CD4-positive, alpha-beta T cell treated with Interleukin-15 for 1 hour (primary cell): ENCODE results near the gene OR6J1.
"Not testable (repeated sequence)": the region's sequence is repeated elsewhere in the genome, so short reads cannot be mapped to it uniquely, and the experiment has no call there.

ENCODE experiments used
- DNase-seq: peaks from one replicate; pipeline ENCODE4 v3.0.0-alpha.2; 2020

OR6J1 gene

DNA sequence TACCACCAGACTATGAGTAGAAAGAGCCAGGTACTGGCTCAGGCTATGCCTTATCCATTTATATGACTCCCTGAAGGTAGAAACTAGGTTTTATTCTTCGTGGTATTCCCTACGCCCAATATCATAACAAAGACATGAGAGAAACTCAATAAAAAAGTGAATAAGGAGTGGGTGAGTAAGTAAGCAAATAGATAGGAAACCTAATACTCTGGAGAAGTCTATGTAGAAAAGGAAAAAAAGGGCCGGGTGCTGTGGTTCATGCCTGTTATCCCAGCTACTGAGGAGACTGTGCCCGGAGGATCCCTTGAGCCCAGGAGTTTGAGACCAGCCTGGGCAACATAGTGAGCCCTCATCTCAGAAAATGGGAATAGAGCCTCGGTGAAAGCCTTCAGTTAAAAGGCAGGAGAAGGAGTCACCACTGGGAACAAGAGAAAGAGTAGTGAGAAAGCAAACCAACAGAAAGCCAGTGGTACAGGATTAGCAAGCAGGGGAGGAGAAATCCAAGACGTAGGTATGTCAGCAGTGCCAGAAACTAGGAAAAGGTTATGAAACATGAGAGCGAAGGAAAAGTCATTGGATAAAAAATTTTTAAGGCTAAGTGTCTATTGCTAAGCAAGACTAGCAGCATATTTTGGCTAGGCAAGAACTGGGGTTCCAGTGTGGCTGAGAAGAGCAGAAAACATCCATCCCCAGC lies 6.0 kb upstream of the OR6J1 start:
- DNase-seq, result no peak

DNA sequence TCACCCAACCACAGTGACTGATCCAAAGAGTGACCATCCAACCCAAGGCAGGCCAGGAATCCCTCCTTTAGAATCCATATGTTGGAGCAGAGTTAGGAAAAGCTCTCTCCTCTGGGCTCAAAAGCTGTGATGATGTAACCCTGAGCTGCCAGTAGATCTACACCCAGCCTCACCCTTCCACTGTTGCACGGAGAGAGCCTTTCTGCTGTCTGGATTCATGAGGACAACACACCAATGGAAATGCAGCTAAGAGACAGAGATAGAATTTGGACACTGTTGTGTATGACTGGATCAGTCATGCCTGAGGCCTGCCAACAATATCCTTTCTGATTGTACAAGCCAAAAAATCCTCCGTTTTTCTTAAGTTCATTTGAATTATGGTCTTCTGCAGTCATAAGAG lies 4.4 kb upstream of the OR6J1 start:
- no peak for DNase-seq

DNA sequence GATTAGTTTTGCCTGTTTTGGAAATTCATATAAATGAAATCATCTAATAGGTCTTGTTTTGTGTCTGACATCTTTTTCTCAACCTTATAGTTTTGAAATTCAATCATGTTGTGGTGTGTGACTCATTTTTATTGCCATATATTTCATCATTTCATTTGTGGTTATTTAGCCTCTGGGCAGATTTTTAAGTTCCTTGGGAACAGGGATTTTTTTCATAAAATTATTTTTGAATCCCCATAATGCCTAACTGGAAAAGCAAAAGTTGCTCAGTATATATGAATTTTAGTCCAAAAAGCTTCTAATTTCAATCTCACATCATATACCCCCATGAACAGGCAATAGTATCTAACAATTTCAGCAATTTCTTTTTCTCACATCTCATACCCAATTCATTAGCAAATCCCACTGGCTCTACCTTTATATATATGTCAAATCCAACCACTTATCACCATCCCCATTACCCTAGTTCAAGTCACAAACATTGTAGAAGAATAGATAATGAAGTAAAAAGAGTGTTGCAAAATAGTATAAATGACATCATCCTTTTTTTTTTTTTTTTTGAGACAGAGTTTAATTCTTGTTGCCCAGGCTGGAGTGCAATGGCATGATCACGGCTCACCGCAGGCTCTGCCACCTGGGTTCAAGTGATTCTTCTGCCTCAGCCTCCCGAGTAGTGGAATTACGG lies 2.6 kb upstream of the OR6J1 start:
- DNase-seq, result no peak

DNA sequence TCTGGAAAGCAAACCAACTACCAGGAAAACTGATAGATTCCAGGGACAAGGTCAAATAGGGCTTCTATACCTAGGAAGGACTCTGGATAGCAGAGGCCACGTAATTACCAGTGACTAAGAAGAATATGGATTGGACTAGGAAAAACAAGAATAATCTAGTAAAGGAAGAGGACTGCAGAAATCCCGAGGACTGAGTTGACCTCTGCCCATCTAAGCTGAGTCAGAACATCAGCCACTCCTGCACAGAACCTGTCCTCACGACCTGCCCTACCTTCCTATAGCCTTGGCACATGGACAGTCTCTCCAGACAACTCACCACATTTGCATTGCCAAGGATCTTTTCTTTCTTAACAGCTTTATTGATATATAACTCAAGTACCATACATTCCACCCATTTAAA lies 2.3 kb downstream of the OR6J1 start:
- no peak for DNase-seq

DNA sequence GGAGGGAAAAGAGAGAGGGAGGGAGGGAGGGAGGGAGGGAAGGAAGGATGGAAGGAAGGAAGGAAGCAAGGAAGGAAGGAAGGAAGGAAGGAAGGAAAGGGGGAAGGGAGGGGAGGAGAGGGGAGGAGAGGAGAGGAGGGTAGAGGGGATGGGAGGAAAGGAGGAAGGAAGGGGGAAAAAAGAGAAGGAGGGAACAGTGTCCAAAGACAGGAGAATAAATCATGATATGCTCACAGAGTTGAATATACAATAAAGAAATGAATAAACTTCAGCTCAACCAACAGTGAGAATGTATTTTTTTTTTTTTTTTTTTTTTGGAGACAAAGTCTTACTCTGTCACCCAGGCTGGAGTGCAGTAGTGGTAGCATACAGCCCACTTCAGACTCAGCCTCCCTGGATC lies 4.0 kb downstream of the OR6J1 start:
- no peak for DNase-seq

DNA sequence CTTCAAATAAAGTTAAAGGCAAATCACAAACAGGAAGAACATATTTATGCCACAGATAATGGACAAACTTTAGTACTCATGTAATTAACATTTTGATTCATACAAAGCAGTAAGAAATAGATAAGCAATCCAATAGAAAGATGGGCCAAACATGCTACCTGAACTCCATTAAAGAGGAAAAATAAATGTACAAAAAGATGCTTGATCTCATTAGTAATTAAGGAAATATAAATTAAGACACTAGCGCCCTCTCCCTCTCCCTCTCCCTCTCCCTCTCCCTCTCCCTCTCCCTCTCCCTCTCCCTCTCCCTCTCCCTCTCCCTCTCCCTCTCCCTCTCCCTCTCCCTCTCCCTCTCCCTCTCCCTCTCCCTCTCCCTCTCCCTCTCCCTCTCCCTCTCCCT lies 8.2 kb downstream of the OR6J1 start:
- DNase-seq, result not testable (repeated sequence)

DNA sequence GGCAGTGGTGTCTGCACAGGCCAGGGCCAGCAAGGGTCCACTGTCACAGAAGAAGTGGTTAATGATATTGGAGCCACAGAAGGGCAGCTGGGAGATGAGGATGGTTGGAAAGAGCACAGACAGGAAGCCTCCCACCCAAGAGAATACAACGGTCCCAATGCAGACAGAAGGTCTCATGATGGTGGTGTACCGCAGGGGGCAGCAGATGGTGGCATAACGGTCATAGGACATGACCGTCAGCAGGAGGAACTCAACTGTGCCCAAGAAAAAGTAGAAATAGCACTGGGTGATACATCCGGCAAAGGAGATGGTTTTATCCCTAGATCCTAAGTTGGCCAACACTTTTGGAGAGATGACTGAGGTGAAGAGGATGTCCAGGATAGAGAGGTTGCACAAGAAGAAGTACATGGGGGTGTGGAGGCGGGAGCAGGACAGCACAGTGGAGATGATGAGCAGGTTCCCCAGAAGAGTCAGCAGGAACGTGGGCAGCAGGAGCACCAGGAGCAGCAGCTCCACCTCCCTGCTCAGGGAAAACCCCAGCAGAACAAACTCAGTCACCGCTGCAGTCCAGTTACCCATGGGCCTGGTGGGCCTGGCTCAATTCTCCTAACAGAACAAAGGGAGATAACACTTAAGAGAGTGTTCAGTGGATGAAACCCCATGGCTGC lies 9.8 kb downstream of the OR6J1 start:
- DNase-seq, result no peak

DNA sequence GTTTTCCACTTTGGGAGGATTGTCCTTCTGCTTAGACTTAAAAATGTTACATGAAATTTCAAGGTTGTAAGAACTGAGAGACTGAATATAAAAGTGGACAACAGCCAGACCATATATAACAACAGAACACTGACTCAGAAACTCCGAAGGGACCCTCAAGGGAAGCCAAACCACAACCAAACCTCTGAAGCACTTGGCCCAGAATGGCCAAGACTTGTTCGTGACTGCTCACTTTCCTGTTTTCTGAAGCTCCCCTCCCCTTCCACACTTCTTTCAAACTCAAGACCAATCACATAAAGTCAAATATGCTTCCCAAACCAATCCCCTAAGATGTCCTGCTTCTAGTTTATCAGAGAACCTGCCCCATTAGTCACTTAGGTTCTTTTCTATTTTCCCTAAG lies 13.7 kb downstream of the OR6J1 start:
- no peak for DNase-seq

DNA sequence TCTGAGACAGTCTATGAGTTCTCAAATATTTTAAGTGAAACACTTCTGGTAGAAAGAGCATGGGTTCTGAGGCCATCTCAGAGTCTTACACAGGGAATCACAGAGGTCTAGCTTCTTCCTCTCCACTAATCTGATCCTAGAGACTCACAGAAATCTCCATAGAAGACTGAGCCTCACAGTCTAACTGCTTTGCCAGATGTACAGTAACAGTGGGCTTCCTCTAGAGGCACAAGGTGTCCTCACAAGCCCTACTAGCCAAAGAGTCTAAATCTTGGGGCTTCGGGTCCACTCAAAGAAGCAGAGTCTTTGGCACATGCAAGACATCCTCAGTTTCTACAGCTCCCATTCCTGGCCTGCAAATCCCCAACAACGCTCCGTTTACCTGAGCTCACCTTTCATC lies 14.1 kb downstream of the OR6J1 start:
- no peak for DNase-seq

DNA sequence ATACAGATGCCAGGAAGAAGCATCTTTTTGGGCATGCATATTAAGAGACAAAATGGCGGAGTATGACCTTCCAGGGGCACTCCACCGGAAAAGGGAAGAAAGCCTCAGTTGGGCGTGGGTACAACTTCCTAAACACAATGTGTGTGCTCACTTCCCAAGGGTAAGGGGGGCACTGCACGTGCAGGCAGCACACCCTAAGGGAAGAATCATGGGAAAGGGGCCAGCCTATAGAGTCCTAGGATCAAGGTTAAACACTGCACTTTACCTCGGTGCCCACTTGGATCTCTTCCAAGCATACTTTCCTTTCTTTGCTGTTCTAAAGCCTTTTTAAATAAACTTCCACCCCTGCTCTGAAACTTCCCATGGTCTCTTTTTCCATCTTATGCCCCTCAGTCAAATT lies 14.8 kb downstream of the OR6J1 start:
- no peak for DNase-seq

DNA sequence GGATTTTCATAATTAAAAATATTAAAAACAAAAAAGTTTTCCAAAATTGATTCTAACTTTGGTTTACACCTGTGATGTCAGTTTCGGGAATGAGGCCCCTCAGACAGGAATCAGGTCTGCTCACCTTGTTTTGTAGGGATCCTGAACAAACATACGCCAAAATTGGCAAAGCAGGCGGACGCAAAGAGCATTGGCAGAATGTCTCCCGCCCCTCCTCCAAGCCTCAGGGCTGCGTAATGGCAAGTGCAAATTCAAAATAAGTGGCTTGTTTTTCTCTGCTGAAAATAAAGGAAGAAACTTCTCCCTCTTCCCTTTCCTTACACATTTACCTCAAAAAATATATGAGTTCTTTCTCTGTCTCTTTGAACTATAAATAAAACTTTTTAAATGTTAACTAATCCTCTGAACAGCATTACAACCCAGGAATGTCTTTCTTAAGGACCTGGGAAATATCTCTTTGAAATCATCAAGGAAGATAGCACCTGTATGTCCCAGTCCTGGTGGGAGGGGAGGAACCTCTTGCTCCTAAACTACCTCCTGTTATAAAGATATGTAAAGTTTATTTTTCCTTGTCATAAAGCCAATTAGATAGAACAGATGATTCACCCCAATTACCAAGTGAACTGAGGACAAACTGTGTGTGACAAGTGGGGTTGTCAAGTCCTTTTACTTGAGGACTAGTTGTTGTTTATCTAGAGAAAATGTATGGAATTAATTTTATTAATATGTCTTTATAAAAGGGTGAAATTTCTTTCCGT lies 16.5 kb downstream of the OR6J1 start:
- DNase-seq, result no peak

DNA sequence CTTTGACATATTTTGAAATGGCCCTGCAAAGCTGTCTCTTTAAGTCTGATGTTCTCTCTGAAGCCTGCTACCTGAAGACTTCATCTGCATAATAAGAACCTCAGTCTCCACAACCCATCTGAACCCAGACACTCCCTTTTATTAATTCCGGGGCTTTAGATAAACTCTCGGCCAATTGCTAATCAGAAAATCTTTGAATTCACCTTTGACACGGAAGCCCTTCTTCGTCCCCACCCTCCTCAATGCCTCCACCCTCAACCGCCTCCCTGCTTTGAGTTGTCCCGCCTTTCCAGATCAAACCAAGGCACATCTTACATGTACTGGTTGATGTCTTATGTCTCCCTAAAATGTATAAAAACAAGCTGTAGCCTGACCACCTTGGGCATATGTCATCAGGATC lies 17.6 kb downstream of the OR6J1 start:
- no peak for DNase-seq

DNA sequence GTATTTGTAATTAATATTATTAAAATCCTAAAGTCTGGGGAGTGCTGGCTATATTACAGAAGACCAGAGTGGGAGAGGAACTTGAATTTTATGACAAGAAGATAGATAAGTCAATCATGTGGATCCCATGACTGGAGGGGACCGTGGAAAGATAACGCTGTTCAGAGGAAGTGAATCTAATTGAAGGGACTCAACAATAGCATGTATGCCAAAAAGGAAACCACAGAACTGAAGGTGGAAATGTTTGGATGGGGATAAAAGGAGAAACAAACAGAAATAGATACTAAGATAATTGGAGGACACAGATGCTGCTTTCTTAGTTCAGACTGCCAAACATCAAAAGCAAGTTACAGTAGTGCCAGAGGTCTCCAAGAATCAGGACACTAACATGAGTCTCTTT lies 21.1 kb downstream of the OR6J1 start:
- no peak for DNase-seq

DNA sequence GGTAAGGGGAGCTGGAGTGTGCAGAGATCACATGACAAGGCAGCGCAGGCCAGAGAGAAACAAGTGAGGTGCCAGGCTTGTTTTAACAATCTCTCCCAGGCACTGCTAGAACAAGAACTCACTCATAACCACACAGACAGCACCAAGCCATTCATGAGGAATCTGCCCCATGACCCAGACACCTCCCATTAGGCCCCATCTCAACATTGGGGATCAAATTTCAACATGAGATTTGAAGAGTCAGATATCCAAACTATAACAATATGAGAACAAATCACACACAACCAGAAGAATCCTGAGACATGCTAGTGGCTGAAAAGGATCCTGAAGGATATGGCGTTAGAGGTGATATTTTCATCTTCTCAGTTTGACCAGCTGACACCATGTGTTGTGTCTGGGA lies 21.9 kb downstream of the OR6J1 start:
- no peak for DNase-seq

DNA sequence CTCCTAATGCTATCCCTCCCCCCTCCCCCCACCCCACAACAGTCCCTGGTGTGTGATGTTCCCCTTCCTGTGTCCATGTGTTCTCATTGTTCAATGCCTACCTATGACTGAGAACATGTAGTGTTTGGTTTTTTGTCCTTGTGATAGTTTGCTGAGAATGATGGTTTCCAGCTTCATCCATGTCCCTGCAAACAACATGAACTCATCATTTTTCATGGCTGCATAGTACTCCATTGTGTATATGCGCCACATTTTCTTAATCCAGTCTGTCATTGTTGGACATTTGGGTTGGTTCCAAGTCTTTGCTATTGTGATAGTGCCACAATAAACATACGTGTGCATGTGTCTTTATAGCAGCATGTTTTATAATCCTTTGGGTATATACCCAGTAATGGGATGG lies 28.4 kb downstream of the OR6J1 start:
- DNase-seq, result not testable (repeated sequence)

DNA sequence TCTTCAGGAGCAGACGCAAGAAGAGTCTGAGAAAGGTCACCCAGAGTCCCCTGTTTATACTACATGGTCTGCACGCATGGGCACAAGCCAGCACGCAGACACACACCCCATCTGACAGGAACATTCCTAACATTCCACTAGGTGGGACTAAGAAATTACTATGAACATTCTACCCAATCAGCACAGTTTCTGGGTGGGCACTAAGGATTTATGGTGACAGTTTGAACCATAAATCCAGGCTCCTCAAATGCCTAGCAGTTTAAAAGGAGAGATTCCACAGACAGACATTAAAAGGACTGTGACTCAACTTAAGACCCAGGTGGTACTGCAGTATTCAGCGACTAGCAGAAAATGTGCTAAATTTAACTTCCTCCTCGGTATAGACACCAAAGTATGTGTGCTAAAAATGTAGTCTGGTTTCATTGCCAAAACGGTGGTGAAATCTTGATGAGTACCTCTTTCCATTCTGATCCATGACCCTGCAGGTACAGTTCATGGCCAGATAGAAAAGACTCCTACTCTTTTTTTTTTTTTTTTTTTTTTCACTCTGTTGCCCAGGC lies 29.8 kb downstream of the OR6J1 start:
- no peak for DNase-seq

DNA sequence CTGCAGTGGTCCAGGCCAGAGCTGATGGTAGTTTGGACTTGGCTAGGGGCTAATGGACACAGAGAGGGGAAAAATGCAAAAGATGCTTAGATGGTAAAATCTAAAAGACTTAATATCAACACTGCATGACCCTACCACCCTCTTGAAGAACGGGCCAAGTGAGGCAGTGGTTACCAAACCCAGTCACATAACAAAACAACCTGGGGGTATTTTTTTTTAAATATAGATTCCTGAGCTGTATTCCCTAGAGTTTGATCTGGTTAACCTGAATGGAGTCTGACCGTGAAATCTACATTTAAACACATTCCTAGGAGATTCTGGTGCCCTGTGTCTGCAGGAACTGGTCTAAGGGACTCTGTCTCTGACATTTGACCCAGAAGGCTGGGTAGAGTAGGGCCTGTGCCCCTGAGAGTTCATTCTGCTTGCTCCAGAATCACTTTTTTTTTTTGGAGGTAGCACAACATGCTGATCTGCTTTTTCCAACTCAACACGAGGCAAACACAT lies 30.4 kb downstream of the OR6J1 start:
- DNase-seq, result no peak

DNA sequence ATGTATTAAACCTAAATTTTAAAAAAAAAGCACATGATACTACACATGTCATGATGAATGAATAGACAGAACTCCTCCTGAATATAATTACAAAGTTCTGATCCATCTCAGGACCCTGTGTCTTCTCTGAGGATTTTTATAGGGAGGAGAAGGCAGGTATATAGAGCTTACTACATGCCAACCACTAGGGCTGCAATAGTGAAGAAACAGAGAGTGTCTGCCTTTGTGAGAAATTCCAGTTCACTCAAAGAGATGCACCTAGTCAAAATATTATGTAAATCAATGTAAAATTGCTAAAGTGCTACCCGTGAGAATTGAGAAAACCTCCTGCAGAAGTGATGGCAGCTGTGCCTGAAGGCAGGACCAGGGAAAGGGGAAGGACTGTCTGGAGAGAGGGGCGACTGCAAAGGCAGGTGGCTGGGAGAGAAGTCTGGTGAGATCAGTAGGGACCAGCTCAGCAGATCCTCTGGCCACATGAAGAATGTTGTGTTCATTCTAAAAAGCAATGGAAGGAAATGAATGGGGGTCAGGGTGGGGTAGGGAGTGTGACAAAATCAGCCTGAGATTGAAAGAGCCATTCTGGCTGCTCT lies 31.0 kb downstream of the OR6J1 start:
- DNase-seq, result no peak

DNA sequence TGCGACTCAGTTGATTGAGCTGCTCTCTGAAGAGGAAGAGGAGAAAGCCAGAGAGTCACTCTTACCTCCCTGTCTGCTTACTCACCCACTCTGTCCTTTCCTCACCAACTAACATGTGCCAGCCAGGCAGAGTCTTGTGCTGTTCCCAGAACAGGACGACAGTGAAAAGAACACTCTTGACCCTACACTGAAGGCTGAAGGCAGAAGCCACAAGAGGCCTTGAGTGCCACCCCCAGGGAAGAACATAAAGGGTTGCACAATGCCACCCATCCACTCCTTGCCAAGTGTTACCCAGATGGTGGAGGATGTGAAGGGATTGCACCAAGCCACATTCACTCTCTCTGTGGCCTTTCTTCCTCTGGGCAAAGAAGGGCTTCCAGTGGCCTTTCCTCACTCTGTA lies 33.2 kb downstream of the OR6J1 start:
- DNase-seq, result no peak

DNA sequence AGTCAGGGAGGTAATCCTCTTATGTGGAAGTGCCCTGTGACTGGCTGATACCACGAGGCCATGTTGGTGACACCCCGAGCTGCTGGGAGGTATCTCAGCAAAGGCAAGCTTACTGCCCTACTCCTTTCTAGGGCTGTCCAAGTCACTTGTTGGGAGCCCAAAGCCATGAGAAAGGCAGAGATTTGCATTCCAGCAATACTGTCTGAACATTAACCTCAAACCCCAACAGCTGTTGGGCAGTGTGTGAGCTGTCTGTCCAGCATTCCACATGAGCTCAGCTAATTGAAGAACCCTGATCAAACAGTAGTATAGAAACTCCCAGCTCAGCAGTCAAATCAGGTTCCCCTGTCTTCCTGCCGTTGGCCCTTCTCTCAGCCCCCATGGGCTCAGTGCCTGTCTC lies 36.9 kb downstream of the OR6J1 start:
- DNase-seq, result no peak

DNA sequence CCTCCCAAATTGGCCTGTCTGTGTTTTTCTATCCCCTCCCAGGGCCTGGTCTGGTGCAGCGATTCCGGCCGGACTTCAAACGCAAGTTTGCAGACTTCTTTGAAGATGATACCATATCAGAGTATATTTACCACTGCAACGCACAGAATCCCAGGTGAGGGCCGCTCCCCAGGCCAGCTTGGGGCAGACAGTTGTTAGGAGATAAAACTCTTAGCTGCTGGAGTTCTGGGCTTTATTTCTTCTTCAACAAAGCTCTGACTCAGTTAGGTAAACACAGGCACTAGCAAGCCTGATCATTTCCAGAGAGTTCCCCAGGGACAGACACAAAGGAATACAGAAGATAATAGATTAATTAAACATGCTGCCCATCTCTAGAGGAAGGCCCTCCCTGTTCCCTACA lies 37.8 kb downstream of the OR6J1 start:
- no peak for DNase-seq

DNA sequence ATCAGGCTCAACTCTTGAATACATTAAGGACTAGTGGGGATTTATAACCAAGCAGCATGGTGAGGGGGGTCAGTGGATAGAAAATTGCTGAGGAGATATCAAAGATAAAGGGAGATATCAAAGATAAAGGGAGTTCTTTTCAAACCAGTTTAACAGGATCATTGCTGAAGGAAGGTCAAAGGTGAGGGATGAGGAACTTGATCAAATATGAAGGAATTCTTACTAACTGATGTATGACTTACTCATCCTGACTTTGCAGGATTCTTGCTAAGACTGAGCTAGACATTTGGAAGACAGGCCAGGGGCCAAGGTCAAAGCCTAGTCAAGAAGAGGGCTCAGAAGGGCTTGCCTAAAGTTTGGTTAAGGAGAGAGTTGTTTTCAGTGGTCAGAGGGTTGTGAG lies 41.3 kb downstream of the OR6J1 start:
- no peak for DNase-seq

DNA sequence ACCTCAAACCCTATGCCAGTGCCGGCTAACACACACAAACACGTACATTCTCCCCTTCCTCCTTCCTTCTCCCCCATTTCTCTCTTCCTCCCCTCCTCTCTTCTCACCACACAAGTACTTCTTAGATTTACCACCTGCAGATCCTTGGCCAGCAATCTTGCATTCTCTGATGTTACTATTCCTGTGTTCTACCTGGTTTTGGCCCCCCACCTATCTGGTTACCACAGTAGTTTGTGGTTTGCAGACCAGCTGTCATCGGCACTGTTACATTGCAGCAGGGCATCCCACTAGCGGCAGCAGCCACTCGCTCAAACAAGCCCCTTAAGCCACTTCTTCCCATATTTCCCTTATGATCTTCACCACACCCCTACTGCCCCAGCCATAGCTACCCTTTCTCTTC lies 42.2 kb downstream of the OR6J1 start:
- no peak for DNase-seq
